CD4-positive, alpha-beta T cell treated with Interleukin-17A for 4 hours (primary cell): ENCODE measurements around the gene LRRC61.
A peak's percentile ranks its signal among the peaks of the same experiment; 100 is the strongest.
"Not testable (repeated sequence)": the region's sequence is repeated elsewhere in the genome, so short reads cannot be mapped to it uniquely, and the experiment has no call there.

ENCODE experiments used
- DNase-seq: peaks from one replicate; pipeline ENCODE4 v3.0.0-alpha.2; 2020; ENCODE audit warnings: mixed read lengths

Gene LRRC61

DNA sequence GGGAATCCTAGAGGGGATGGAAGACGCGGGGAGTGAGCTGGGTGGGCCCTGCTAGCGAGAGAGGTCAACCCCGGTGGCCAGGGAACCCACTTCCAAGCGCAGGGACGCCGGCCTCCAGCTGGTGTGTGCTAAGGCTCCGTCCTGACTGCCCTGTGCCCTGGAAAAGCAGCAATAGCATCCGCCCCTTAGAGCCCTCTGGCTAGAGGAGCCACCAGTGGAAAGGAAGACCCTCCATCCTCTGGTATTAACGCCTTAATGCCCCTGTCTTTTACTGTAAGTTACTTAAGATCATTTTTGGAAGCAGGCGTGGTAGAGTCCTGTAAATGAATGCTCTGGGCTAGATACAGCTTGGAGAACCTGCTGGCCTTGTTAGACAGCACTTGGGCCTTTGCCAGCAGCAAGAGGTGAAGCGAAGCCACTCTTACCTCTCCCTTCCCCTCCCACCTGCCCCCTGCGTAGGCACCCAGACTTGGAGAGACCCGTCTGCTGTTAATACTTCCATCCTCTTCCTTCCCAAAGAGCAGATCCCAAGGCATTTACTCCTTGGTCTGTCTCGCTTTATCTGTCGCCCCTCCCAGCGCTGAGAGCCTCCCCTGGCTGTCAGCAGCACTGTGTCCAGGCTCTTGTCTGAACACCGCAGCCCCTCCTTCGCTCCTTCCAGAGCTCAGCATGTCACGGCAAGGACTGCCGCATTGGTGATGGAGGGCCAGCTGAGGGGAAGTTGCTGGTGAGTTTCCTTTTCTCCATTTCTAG is 50.1 kb downstream of the LRRC61 start:
- no peak for DNase-seq

DNA sequence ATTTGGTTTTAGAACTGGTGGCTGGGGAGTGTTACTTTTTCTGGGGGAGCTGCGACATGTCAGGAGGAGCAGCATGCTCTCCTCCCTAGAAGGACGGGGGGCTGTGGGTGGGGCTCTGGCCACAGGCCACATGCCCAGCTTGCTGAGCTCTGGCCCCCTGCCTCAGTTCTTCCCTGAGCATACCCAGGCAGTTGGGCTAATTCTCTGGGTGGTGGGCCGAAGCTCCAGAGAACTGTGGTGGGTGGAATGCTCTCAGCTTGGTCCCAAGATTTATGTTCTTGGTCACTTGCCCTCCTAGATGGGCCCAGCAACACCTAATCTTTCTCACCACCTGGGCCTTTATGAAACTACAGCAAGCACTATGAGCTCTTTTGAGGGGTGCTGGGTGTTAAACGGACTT is 50.9 kb downstream of the LRRC61 start:
- no peak for DNase-seq

DNA sequence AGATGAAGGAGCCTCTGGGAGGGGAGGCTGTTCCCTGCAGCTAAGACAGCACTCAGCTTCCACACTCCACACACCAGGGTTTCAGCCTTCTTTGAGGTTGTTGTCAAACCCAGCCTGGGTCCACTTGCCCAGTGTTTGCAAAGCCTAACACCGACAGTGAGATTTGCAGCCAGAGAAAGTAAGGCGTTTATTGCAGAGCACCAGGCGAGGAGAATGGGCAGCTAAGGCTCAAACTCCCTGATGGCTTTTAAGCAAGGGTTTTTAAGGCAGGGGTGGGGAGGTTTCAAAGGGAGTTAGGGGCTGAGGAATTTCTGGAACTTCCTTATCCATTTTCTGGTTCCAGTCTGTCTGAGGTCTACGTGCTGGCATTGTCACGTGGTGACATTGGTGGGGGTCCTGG is 51.3 kb downstream of the LRRC61 start:
- DNase-seq = no peak

DNA sequence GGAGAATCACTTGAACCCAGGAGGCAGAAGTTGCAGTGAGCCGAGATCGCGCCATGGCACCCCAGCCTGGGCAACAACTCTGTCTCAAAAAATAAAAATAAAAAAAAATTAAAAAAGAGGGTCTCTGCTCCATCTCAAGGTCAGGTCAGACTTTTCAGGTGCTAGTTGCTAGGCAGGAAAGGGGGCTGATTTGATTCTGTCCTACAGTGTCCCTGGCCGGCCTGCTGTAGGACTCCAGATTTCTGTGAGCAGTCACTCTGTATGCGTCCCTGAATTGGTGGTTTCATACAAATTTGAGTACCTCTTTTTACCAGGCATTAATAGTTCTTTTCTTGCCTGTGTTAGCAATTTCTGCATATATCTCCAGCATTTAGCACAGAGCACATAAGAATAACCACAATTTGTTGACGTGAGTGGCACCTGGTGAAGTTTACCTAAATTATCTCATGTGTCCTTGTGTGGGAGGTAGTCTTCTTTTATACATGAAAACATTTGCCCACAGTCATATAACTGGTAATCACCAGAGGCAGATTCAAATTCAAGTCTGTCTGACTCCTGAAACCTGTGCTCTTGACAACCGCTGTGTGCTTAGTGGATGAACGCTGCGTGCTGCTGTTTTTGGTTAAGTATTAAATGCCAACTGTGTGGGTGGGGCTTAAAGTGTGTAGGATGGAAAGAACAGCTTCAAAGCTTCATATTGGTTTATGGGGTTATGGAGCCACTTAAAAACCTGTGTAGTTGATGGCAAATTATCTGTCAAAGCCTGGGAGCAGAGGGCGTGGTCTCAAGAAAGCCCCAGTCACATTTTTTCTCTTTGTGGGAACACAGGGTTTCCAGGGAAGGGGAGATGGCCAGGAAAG is 52.7 kb downstream of the LRRC61 start:
- DNase-seq = peak; percentile 66

DNA sequence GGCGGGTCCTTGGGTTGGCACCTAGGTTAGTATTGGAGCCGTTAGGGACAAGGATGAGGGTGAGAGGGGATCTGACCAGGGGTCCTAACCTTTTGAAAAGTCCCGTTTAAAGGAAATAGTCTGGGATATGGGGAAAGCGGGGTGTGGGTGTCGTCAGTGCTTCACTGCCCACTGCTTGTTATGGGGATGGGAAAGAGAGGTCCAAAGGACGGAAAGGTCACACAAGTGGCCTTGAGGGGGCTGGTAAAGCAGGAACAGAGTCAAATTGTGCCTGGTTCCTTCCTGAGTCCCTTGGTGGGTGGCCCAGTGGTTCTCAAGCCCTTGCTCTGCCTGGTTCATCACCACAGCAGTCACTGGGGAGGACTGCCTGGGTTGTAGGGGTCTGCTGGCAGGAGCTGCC is 53.4 kb downstream of the LRRC61 start:
- no peak for DNase-seq

DNA sequence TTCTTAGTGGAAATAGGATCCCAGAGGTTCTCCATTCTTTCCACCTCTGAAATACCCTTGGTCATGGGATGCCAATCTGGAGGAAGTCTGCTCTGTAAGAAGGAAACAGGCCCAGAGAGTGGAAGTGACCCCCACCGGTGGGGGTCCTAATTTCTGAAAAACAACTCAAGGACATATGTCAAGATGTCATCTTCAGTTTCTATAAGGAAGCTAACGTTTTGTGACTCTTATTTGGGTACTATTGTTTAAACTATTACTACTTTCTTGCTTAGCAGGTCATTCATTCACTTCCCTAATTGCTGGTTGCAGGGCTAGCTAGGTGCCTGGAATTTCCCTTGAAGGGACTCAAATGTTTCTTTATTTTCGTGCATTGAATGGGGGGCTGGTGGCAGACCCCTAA is 54.0 kb downstream of the LRRC61 start:
- no peak for DNase-seq

DNA sequence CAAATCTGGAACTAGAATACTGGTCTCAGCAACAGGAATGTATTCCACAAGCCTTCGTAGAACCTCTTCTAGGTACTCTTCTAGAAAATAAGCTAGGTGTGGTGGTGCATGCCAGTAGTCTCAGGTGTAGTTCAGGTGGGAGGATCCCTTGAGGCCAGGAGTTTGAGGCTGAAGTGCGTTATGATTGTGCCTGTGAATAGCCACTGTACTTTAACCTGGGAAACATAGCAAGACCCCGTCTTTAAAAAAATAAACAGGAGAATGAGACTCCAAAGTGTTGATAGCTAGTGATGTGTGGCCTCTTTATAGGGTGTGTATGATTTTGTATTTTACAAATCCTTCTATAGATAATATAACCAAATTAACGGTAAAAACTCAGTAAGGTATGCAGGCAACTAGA is 54.5 kb downstream of the LRRC61 start:
- DNase-seq = no peak

DNA sequence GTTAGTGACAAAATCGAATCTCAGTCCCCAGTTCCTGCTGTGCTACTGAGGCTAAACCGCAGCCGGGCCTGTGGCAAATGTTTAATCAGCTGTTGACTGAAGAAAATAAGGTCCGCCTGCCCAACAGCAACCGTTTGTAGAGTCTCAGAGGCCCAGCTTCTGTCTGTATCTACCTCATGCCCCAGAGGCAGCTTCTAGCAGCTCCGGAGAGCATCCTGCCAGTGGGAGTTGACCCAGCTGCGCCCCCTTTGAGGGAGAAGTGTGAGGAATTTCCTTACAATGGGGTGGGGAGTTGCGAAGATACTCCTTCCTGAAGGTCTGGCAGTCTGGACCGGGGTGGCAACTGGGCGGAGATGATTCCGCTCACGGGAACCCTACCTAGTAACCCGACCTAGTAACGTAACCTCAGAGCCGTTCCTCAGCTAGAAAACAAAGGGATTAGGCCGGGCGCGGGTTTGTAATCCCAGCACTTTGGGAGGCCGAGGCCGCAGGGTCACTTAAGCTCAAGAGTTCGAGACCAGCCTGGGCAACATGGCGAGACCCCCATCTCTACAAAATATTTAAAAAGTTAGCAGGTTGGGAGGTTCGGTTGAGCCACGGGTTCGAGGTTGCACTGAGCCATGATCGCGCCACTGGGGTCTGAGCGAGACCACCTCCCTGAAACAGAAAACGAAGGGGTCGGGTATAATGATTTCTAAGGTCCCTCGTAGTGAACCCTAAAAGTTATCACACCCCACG is 55.1 kb downstream of the LRRC61 start:
- peak; percentile 68 for DNase-seq

DNA sequence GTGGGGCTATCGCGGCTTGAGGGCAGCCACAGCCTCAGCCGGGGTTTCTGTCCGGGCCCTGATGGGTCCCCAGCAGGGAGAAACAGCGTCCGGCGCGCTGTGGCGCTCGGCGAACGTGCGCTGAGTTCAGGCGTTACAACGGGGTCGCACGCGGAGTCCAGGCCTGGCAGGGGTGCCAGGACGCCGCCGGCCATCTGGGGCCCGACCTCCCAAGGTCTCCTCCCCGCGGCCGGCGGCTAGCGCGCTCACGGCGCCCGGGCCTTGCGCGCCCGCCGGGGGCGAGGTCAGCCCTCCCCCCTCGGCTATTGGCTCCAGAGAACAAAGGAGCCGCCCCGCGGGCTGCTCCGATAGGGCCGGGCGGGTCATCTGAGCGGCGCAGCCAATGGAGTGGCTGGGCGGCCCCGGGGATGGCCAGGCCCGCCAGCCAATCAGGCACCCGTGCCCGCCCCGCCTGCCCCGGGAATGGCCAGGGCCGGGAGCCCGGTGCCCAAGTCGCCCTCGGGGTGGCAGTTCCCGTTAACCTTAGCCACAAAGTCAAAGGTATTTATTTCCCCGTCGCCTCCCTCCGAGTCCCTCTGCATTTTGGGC is 55.8 kb downstream of the LRRC61 start, which contains the start of gene ZNF775:
ZNF775 (plus strand) TSS at position 478 of the 588 bp plus-strand sequence. CDS start 9,141 bp downstream, outside the sequence.
- DNase-seq = peak; percentile 93

DNA sequence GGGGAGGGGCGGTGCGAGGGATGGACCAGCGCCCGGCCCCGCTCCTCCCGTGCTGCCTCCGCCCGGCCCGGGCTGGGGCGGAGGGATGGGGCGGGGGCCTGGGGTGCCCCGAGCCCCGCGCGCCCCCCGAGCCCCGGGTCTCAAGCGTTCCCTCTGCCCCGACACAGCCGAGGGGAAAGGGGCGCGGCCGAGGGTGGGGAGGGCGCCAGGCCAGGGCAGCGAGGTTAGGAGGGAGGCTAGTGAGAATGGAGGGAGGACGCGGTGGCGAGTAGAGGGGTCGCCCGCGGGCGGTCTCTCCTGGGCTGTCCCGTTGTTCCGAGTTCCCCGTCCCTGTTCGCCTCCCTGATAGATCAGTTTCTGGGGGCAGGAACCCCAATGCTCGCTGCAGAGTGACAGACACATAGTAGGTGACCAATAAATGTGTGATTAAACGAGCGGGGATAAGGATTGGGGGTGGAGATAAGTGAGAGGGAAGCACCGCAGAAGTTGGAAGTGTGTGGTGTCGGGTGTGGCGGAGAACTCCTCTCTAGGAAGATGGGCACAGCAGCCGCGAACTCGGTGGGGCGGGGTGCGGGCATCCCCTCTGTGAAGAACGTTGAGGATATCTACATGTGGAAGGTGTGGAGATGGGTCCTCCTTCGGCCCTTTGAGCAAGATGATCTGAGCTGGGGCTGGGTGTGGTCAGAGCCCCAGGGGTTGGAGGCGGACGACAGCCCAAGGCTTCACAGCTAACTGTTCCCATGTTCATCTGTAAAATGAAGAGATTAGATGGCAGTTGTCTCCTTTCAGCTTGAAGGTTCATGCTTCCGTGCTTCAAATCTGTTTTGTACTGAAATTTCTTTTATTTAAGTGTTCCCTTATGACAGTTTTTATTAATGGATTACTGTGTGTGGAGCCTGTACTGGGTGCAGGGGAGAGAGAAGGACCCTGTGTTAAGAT is 56.6 kb downstream of the LRRC61 start:
- peak; percentile 25 for DNase-seq

DNA sequence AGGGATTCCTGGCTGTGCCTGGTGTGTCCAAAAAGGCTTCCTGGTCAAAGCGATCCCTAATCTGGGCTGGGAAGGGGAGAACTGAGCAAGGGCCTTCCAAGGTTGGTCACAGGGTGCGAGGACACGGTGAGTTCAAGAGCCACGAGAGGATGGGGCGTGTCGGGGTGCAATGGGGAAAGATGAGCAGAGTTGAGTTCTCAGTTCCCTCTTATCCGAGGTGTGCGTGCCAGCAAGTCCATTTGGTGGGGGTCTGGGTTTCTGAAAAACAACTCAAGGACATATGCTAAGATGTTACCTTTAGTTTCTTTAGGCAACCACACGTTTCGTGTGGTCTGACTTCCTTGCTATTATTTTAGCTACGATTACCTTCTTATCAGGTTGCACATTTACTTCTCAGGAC is 57.3 kb downstream of the LRRC61 start:
- DNase-seq = no peak

DNA sequence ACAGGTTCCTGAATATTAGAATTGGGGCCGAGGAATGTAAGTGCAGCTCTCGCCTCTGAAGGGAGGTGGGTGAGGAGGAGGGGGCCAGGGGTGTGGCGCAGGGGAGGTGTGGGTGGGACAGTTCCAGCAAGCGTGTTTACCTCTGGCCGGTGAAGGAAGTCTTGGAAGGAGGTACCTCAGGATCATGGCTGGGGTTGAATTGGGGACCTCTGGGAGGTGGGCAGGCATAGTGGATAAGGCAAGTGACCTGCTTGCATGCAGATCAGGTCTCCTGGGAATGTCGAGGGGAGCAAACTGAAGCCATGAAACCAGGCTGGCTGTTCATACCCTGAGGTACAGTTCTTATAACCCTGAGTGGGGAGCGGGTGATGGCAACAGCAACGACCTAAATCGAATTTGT is 57.9 kb downstream of the LRRC61 start:
- no peak for DNase-seq

DNA sequence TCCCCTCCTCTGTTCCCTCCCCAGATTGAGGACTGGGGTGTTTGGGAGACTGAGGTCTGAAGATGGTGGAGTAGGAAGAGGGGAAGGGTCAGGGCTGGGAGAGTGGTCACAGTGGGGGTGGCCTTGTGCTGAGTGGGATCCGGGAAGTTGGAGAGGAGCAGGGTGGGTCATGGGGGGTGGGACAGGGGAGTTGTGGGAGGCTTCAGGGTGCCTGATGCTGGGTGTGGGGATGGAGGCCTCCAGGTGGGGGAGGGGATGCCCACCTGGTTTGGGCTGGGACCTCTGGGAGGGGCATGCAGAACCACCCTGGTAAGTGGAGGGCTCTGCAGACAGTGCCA is 58.6 kb downstream of the LRRC61 start:
- no peak for DNase-seq

DNA sequence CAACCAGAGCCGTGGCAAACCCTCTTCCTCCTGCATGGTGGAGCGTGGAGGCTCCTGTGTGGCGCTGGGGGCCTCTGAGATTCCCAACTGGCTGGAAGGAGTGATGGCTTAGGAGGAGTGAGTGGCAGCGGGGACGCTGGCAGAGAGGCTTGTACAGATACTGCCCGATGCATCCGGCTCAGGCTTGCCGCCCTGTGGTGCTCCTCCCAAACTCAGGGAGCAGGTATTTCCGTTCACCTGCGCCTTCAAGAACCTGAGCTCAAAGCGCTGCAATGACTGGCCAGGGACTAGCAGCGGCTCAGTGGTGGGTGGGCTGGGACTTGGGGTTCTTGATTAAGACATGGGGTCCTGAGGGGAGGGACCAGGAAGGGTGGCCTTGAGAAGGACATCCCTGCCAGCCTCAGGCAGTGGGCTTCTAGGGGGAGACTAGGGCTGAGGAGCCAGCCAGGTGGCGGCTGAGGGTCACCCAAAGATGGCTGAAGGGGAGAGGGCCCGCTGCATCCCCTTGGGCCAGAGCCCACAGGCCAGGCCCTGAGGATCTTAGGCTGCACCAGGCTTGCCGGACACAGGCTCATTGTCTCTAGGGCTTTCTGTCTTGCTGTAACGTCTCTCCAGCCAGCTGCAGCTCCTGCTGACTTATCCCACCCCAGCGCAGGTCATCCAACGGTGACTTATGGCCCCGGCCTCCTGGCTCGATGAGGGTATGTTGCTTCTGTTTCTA is 59.1 kb downstream of the LRRC61 start:
- no peak for DNase-seq

DNA sequence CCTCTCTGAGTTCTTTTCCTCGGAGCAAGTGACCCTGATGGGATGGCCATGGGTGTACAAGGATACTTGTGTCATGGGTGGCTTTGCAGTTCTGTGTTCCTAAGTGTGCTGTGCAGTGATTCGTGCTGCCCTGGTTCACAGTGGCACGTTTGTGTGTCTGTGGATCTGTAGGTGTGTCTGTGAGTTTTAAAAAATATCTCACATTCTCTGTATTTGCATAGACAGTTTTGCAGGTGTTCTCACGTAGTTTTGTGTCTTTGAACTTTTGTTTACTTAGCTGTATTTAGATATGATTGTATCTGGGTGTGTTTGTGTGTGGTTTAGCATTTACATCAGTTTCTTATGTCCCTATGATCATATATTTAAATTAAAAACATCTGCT is 59.7 kb downstream of the LRRC61 start:
- no peak for DNase-seq

DNA sequence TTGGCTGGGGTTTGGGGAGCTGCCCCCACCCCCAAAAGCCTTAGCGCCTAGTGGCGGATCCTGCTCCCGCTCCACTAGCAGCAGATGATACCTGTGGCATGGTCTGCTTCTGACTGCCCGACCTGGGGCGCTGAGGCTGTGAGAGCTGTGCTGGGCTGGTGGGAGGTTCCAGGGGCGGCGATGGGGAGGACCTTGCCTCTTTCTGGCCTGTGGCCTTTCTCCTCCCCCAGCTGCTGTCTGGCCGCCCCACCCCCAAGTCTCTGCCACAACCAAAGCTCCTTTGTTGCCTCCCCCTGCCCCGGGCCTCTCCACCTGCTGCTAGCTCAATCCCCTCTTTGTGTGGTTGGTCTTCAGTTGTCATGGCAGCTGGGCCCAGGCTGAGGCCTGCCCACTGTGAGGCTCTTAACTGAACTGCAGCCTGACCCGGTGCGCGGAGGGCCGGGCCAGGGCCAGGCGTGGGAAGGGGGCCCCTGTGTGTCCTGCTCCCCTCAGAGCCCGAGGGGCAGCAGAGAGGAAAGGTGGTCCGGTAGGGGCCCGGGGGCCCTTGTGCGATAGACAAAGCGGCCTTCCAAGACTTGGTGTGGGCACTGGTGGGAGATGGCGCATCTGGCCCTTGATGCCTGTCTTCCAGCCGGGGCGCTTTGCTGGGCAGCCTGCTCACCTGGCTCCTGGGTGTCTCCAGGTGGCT is 60.7 kb downstream of the LRRC61 start:
- no peak for DNase-seq

DNA sequence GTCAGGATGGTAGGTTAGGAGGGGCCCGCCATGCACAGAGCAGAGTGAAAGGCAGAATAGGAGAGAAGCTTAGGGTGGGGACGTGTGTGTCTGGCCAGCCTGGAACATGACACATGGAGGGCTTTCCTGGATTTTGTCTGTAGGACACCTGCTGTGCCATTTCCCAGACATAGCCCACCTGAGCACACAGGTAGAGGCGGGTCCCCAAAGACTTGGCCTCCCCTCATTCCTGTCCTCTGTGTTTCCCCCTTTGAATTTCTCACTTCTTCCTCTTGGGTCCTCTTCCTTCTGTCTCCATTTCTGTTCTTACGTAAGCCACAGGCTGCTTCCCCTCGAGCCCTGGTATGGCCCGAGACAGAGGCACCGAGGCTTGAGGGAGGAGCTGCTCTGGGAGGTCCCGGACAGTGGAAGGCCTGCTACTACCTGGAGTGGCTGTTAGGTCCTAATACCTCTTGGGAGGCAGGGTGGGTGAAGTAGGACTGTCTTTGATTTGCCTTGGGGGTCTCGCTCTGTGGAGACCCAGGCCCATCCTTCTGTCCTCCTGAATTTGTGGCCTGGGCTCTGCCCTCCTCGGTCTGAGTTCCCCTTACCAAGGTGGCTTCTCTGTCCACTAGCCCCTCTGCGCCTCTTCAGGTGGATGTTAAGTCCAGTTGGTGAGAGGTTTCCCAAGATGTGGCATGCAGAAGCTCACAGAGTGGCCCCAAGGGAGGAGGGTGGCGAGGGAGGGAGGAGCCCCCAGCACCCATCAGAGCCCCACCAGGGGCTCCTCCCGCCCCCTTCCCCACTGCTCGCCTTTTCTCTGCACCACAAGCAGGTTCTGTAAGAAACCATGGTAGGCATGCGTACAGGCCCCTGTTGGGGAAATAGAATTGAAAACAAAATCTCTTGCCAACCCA is 61.5 kb downstream of the LRRC61 start:
- DNase-seq = no peak

DNA sequence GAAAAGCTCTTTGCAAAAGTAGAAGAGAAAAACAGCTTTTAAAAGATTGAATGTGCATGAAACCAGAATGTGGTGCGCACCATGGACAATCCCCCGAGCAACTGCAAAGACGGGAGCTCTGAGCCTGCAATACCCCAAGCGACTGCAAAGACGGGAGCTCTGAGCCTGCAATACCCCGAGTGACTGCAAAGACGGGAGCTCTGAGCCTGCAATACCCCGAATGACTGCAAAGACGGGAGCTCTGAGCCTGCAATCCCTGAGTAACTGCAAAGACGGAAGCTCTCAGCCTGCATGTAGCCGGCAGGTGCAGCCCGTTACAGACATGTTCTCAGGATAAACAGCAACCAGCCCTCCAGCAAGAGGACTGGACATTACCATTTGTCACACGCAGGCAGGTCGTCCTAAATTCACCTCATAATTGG is 62.2 kb downstream of the LRRC61 start:
- no peak for DNase-seq

DNA sequence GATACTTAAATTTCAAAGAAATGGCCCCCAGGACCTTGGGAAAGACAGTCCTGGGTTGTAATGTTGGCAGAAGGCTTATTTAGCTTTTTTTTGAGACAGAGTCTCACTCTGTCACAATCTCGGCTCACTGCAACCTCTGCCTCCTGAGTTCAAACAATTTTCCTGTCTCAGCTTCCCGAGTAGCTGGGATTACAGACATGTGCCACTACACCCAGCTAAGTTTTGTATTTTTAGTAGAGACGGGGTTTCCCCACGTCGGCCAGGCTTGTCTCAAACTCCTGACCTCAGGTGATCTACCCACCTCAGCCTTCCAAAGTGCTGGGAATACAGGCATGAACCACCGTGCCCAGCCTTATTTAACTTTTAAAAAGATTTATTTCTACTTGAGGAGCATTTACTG is 62.7 kb downstream of the LRRC61 start:
- DNase-seq = not testable (repeated sequence)
